Lower leg skin (tissue), 4 donors: ENCODE results near the gene ATP4A. TPM values are rescaled to one million over a fixed set of nuclear protein-coding genes. Genes with fewer than 3 reads are reported as not detected.

Experiments used
- DNase-seq, 2 donors: peaks; one replicate each; pipeline ENCODE4 v3.0.0-alpha.2; 2019; ENCODE audit warnings: low spot score in 2 of 2
- H3K4me3 ChIP-seq: fragments of 200-600 bp; sonication (generic); 2 replicates; pipeline ENCODE4 v1.5.1; 2017; ENCODE audit warnings: mild to moderate bottlenecking, low read depth; ENCODE audit not compliant: poor library complexity, severe bottlenecking
- POLR2A ChIP-seq, 2 donors: fragments of 450-650 bp; IDR thresholded peaks; one replicate each; pipeline ENCODE4 v1.6.1; 2016 to 2017; ENCODE audit warnings: antibody characterized with exemption in 2 of 2, mild to moderate bottlenecking in 1 of 2, moderate library complexity in 1 of 2
- WGBS, 2 donors: methylation state at CpG; one replicate each; pipeline ENCODE4 v1.1.5; 2018; 5-methylcytosine and 5-hydroxymethylcytosine counted together
- intact Hi-C: fragments of 100-400 bp; cut with DNase I; formaldehyde crosslinking; loops from one replicate; pipeline ENCODE4 v1.15.0; 2023; ENCODE audit warnings: low total_unique reads
- total RNA-seq, 4 donors: library from RNA; depleted of rRNA; stranded (reverse); fragments of >200 nt; gene quantifications; one replicate each; pipeline ENCODE4 v1.1.0, GENCODE V29; 2016
- TF ChIP-seq, protein P1 (sequence below), 3 donors: fragments of 450-650 bp; IDR thresholded peaks; one replicate each; pipeline ENCODE4 v1.5.1; 2016; ENCODE audit warnings: antibody characterized with exemption in 3 of 3, mild to moderate bottlenecking in 3 of 3, moderate library complexity in 2 of 3

The ATP4A gene
- total RNA-seq, 4 donors from 2014 or later: not detected

DNA sequence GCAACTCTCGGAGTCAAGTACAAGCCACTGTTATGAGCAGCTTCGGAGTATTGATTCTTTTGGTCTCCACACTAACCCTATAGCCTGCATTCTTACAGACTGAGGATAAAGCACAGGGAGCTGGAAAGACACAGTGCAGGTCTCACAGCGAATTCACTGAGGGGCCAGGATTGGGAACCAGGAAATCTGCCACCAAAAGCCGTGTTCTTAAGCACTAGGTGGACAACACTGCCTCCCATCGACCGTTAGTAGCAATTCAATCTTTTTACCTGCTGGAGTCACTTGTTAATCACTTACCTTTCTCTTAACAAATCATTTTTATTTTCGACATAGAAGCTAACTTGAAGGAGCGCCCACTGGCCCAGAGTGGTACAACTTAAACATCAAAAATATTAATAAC is 28.8 kb upstream of the ATP4A start:
- no peak for DNase-seq
- 22 to 26% methylated on average over 8 of the region's 8 CpGs for WGBS, 2 donors
- no peak for TF ChIP-seq POLR2A (IDR thresholded peaks at IDR 0.05)
- TF ChIP-seq, protein P1, sequence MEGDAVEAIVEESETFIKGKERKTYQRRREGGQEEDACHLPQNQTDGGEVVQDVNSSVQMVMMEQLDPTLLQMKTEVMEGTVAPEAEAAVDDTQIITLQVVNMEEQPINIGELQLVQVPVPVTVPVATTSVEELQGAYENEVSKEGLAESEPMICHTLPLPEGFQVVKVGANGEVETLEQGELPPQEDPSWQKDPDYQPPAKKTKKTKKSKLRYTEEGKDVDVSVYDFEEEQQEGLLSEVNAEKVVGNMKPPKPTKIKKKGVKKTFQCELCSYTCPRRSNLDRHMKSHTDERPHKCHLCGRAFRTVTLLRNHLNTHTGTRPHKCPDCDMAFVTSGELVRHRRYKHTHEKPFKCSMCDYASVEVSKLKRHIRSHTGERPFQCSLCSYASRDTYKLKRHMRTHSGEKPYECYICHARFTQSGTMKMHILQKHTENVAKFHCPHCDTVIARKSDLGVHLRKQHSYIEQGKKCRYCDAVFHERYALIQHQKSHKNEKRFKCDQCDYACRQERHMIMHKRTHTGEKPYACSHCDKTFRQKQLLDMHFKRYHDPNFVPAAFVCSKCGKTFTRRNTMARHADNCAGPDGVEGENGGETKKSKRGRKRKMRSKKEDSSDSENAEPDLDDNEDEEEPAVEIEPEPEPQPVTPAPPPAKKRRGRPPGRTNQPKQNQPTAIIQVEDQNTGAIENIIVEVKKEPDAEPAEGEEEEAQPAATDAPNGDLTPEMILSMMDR (IDR thresholded peaks at IDR 0.05): no peak
- intact Hi-C loops: no loop called here
- H3K4me3 ChIP-seq: no peak overlapping the region

- DNase-seq: no peak
- intact Hi-C loops: no loop called here
- TF ChIP-seq, protein P1 (IDR thresholded peaks at IDR 0.05): no peak
- TF ChIP-seq POLR2A (IDR thresholded peaks at IDR 0.05): no peak
- no peak overlapping the region for H3K4me3 ChIP-seq
- 74 to 80% methylated on average over 3 of the region's 3 CpGs for WGBS, 2 donors
Measured at GRCh38 chr19:35590875-35591274, 27.4 kb upstream of the ATP4A start.

DNA sequence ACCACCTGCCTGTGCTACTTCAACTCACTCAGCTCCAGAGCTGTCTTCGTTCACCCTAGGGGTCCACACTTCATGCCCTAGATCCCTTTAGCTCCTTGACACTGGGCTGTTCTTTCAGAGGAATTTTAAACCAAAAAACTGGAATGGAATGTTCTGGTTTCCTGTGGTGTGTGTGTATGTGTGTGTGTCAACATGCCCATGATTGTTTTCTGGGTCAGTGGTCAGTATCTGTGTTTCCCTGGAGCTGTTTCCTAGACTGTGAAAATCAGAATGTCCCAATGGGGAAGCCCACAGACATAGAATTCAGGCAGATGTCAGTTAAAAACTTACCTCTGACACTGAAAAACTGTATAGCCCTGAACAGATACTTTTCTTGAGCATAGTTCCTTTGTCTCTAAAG is 23.9 kb upstream of the ATP4A start:
- 48 to 53% methylated on average over 1 of the region's 1 CpG for WGBS, 2 donors
- no peak for TF ChIP-seq POLR2A (IDR thresholded peaks at IDR 0.05)
- TF ChIP-seq, protein P1 (IDR thresholded peaks at IDR 0.05): no peak
- intact Hi-C loops: no loop called here
- no peak for DNase-seq
- H3K4me3 ChIP-seq: no peak overlapping the region

- TF ChIP-seq POLR2A (IDR thresholded peaks at IDR 0.05): no peak
- TF ChIP-seq, protein P1 (IDR thresholded peaks at IDR 0.05): no peak
- no peak within 1 kb of the TSS for H3K4me3 ChIP-seq
- intact Hi-C loops: no loop called here
- DNase-seq: no peak
- WGBS, 2 donors: 33 to 42% methylated on average over 16 of the region's 16 CpGs
Measured at GRCh38 chr19:35585848-35586247, 22.4 kb upstream of the ATP4A start, which contains the start of gene PMIS2. TSS of gene PMIS2 (plus strand) at chr19:35586173. CDS start at chr19:35586260, 87 bp downstream.

GRCh38 chr19:35582760-35583159 is 19.3 kb upstream of the ATP4A start:
- H3K4me3 ChIP-seq: no peak overlapping the region
- no peak for TF ChIP-seq POLR2A (IDR thresholded peaks at IDR 0.05)
- TF ChIP-seq, protein P1 (IDR thresholded peaks at IDR 0.05): no peak
- DNase-seq: no peak
- WGBS, 2 donors: 71 to 83% methylated on average over 1 of the region's 1 CpG
- intact Hi-C loops: no loop called here

DNA sequence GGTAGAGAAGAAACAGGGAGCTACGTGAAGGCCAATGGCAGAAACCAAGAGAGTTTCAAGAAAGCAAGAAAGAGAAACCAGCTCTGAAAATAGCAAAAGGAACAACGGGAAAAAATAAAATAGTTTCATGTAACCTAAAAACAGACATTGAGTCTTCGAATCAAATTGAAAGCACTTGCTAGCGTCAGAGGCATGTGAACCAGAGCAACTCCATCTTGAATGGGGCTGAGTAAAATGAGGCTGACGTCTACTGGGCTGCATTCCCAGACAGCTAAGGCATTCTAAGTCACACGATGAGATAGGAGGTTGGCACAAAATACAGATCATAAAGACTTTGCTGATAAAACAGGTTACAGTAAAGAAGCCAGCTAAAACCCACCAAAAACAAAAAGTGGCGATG is 15.2 kb upstream of the ATP4A start:
- 67 to 70% methylated on average over 7 of the region's 7 CpGs for WGBS, 2 donors
- intact Hi-C loops: no loop called here
- no peak for DNase-seq
- H3K4me3 ChIP-seq: no peak overlapping the region
- TF ChIP-seq, protein P1 (IDR thresholded peaks at IDR 0.05): no peak
- no peak for TF ChIP-seq POLR2A (IDR thresholded peaks at IDR 0.05)
